ENCODE data around the gene MGST2. TPM values are rescaled to one million over a fixed set of nuclear protein-coding genes. Genes with fewer than 3 reads are reported as not detected.

The MGST2 gene
- total and polyA plus RNA-seq, 10 of the 15 experiments (the other 5 are each of a cell fraction or from before 2014, with no cell fraction given): 19.0 to 50.1 (median 30.6) TPM

DNA sequence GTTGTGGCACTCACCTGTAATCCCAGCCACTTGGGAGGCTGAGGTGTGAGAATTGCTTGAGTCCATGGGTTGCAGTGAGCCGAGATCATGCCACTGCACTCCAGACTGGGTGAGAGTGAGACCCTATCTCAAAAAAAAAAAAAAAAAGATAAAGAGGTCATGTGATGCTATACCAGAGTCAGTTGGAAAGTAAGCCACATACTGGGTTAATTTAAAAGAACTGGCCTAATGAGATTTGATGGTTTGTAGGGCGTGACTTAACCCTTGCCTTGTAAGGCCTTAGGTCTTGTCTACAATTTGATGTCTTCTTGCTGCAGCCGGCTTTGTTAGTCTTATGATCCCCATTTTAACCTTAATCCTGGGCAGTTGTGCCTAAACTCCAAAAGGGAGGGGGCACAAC, 5.2 kb downstream of the MGST2 start (continued):
- TF ChIP-seq, protein P1, sequence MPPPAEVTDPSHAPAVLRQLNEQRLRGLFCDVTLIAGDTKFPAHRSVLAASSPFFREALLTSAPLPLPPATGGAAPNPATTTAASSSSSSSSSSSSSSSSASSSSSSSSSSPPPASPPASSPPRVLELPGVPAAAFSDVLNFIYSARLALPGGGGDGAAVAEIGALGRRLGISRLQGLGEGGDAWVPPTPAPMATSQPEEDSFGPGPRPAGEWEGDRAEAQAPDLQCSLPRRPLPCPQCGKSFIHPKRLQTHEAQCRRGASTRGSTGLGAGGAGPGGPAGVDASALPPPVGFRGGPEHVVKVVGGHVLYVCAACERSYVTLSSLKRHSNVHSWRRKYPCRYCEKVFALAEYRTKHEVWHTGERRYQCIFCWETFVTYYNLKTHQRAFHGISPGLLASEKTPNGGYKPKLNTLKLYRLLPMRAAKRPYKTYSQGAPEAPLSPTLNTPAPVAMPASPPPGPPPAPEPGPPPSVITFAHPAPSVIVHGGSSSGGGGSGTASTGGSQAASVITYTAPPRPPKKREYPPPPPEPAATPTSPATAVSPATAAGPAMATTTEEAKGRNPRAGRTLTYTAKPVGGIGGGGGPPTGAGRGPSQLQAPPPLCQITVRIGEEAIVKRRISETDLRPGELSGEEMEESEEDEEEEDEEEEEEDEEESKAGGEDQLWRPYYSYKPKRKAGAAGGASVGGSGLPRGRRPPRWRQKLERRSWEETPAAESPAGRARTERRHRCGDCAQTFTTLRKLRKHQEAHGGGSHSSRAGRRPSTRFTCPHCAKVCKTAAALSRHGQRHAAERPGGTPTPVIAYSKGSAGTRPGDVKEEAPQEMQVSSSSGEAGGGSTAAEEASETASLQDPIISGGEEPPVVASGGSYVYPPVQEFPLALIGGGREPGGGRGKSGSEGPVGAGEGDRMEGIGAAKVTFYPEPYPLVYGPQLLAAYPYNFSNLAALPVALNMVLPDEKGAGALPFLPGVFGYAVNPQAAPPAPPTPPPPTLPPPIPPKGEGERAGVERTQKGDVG (CRISPR knock-in tag; IDR thresholded peaks at IDR 0.05): no peak
- TF ChIP-seq SRF (IDR thresholded peaks at IDR 0.05; ENCODE audit: low read depth in 2 of 2, low read length in 2 of 2) (no peak), PML (IDR thresholded peaks at IDR 0.05; ENCODE audit: low read length) (no peak), DPF2 (IDR thresholded peaks at IDR 0.05) (no peak), HCFC1 (IDR thresholded peaks at IDR 0.05; ENCODE audit: low read length) (no peak)

DNA sequence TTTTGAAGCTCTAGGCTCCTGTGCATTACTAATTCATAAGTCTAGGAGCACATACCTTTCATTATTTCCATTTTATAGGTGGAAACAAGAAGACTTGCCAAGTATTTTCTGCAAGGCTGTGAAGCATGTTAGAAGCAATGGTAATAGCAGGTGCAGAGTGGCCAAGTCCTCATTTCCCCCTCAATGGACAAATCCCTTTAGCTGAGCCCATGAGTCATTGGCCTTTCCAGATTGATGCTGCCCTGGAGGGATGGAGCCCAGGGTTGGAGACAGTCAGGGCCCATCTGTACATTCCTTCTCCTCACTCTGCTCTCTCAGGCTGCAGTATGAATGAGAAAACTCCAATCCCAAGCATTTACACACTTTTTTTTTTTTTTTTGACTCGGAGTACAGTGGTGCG, 6.6 kb downstream of the MGST2 start:
- in situ Hi-C loops (cut with MboI) (no loop called here), intact Hi-C loops (cut with micrococcal nuclease; ENCODE audit: unreplicated experiment) (no loop called here)
- no peaks in the 10 kb centered on the region for H3K9me3 ChIP-seq (replicated peaks; ENCODE audit: control insufficient read depth, insufficient read depth, low read length)
- ChIA-PET RAD21 (ENCODE audit: unreplicated experiment) (interaction anchor here (0.8 kb wide), 1 partner anchor 581 kb away, joined by 3 read pairs; no protein-coding TSS in a partner anchor), SMC1A (ENCODE audit: uncharacterized antibody, unreplicated experiment) (interaction anchor here (0.7 kb wide), 1 partner anchor 10 kb away, joined by 3 read pairs; no protein-coding TSS in a partner anchor), CTCF (interaction anchor here (1.0 kb wide), 1 partner anchor 18 kb away, joined by 3 read pairs; no protein-coding TSS in a partner anchor), POLR2A (interaction anchor here (0.6 to 0.7 kb wide), 2 partner anchors 13 to 325 kb away, joined by 3 to 4 read pairs; no protein-coding TSS in a partner anchor)
- H3K27ac ChIP-seq (ENCODE audit: control insufficient read depth, insufficient read depth): no peak overlapping the region
- H3K9ac ChIP-seq (ENCODE audit: control insufficient read depth, insufficient read depth, low read length): no peak overlapping the region
- DNase-seq (ENCODE audit: low read depth, low spot score) (no peak), FAIRE-seq (no peak), ATAC-seq (no peak)
- no peak overlapping the region for H2AFZ ChIP-seq (ENCODE audit: control insufficient read depth, low read depth, low read length)
- peaks cover under 1% of the 10 kb centered on the region; the same call in 1 of the 2 replicates for H3K79me2 ChIP-seq (ENCODE audit: control insufficient read depth, insufficient read depth, low read length)
- H3K36me3 ChIP-seq (ENCODE audit: control insufficient read depth in 2 of 2, insufficient read depth in 2 of 2, low read length in 1 of 2): no peaks in the 10 kb centered on the region; a peak in 1 of 4 replicates
- H4K20me1 ChIP-seq (ENCODE audit: control insufficient read depth, insufficient read depth): no peaks in the 10 kb centered on the region
- H3K27me3 ChIP-seq (replicated peaks in 1 of 2; ENCODE audit: control insufficient read depth in 2 of 2, insufficient read depth in 2 of 2, low read length in 1 of 2): no peaks in the 10 kb centered on the region
- 84% methylated on average over 2 of the region's 2 CpGs for WGBS (ENCODE audit: insufficient coverage, insufficient replicate concordance, low lambda C conversion rate, missing lambda C conversion rate)
- H3K4me2 ChIP-seq (ENCODE audit: control insufficient read depth, insufficient read depth): no peak overlapping the region
- no peak for TF ChIP-seq POLR2A (IDR thresholded peaks at IDR 0.05; ENCODE audit: low read depth, low read length)
- no peak for TF ChIP-seq BCL11A (IDR thresholded peaks at IDR 0.05; ENCODE audit: low read depth, low read length)
- TF ChIP-seq CUX1 (IDR thresholded peaks at IDR 0.05; ENCODE audit: insufficient replicate concordance, low read depth, low read length): no peak
- TF ChIP-seq E2F4 (IDR thresholded peaks at IDR 0.05; ENCODE audit: low read depth, low read length): no peak
- no peak for TF ChIP-seq SMAD5 (IDR thresholded peaks at IDR 0.05; ENCODE audit: low read depth)
- peaks cover 4% of the 10 kb centered on the region for H3K4me1 ChIP-seq (ENCODE audit: control insufficient read depth, insufficient read depth, low read length)
- BruUV-seq (replicated peaks): no TSS peak
- H3K4me3 ChIP-seq: no peak overlapping the region
